ENCODE data around the gene MKS1. TPM values are rescaled to one million over a fixed set of nuclear protein-coding genes. Genes with fewer than 3 reads are reported as not detected.

Gene MKS1
- total RNA-seq, 1 experiment from 2014 or later = 23.9 TPM

DNA sequence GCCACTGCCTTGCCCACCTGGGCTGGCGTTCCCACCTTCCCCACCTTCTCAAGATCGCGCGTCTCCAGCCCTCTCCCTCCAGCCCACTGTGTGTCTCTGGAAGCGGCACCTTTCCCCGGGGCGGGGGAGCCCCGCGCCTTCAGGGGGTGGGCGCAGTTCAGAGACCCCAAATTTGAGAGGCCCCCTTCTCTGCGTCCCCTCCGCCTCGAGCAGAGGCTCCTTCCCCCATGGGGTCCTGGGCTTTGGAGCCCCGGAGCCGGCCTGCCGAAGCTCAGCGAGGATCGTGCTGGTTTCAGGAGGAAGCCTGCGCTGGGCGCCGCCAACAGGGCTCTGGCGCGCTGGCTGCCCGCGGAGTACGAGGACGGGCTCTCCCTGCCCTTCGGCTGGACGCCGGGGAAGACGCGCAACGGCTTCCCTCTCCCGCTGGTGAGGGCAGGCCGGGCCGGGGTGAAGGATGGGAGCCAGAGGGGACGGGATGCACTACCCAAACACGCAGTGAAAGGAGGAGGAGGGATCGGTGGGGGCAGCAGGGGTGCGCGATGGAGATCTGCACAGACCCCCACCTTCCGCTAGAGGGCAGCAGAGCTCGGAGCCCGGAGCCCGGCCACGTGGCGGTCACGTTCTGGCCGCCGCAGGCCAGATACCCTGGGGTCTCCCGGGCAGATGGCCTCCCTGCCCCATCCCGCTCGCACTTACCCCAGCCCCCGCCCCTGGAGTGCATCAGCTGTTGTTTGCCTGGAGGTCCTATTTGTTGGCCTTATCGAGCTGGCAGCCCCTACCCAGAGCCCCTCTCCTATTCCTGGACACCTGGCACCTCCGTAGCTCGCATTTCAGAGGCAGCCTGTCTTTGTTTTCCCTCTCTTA lies 30.4 kb upstream of the MKS1 start:
- POLR2A ChIA-PET (ENCODE audit: unreplicated experiment) = no interaction called here
- peak overlapping the region; percentile 44 for H3K4me3 ChIP-seq (ENCODE audit: low read length)
- no peaks in the 10 kb centered on the region for H3K9me3 ChIP-seq (ENCODE audit: low read length)
- DNase-seq (peak; percentile 58), ATAC-seq (peak; percentile 81)
- H3K4me2 ChIP-seq (ENCODE audit: low read length) = peak overlapping the region; percentile 79
- H3K27me3 ChIP-seq (ENCODE audit: low read length) = peaks cover 30% of the 10 kb centered on the region
- H2AFZ ChIP-seq (ENCODE audit: low read length) = peak overlapping the region; percentile 84
- H3K4me1 ChIP-seq (ENCODE audit: insufficient read depth, low read length) = peaks cover 5% of the 10 kb centered on the region; the same call in 1 of the 2 replicates
- no peak overlapping the region for H3K27ac ChIP-seq (ENCODE audit: low read length)
- intact Hi-C loops (cut with micrococcal nuclease) = loop anchor here (2.0 to 5.0 kb wide), 2 partner anchors 25 to 198 kb away; no protein-coding TSS in a partner anchor
- no peaks in the 10 kb centered on the region for H4K20me1 ChIP-seq (ENCODE audit: low read length)
- BruUV-seq (replicated peaks) = no TSS peak
- no peak overlapping the region for H3K9ac ChIP-seq (ENCODE audit: low read length)
- no peaks in the 10 kb centered on the region for H3F3A ChIP-seq (ENCODE audit: low read length, unreplicated experiment)
- H3K79me2 ChIP-seq (ENCODE audit: low read length) = no peaks in the 10 kb centered on the region
- TF ChIP-seq EZH2 (IDR thresholded peaks at IDR 0.05; ENCODE audit: low read length, unreplicated experiment) = no peak
- TF ChIP-seq, protein P1, sequence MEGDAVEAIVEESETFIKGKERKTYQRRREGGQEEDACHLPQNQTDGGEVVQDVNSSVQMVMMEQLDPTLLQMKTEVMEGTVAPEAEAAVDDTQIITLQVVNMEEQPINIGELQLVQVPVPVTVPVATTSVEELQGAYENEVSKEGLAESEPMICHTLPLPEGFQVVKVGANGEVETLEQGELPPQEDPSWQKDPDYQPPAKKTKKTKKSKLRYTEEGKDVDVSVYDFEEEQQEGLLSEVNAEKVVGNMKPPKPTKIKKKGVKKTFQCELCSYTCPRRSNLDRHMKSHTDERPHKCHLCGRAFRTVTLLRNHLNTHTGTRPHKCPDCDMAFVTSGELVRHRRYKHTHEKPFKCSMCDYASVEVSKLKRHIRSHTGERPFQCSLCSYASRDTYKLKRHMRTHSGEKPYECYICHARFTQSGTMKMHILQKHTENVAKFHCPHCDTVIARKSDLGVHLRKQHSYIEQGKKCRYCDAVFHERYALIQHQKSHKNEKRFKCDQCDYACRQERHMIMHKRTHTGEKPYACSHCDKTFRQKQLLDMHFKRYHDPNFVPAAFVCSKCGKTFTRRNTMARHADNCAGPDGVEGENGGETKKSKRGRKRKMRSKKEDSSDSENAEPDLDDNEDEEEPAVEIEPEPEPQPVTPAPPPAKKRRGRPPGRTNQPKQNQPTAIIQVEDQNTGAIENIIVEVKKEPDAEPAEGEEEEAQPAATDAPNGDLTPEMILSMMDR (conservative IDR thresholded peaks at IDR 0.05; ENCODE audit: low read depth, low read length) = peak; percentile 94
- CTCF ChIA-PET = interaction anchor here (0.5 to 0.8 kb wide), 3 partner anchors 128 to 221 kb away, joined by 4 to 9 read pairs (median 8); partner anchors contain the start of gene RNF43
- H3K9me2 ChIP-seq (replicated peaks; ENCODE audit: low read length) = no peaks in the 10 kb centered on the region
- no peaks in the 10 kb centered on the region for H3K36me3 ChIP-seq (ENCODE audit: low read depth, low read length)

DNA sequence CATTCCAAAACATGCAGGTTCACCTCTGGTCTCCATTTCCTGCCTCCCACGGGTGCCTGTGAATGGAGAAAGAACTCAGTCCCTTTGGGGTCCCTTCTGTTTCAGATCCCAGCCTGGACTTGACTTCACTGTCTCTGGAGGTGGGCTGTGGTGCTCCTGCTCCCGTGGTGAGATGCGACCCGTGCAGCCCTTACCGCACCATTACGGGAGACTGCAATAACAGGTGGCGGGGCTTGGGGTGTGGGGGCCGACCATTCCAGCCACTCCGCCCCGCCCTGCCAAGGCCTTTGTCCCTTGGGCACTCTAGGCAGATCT lies 29.9 kb upstream of the MKS1 start:
- Histone ChIP-seq H3K9me2 (replicated peaks; ENCODE audit: low read length) (no peaks in the 10 kb centered on the region), H3K4me1 (ENCODE audit: insufficient read depth, low read length) (peaks cover 5% of the 10 kb centered on the region; the same call in 1 of the 2 replicates), H4K20me1 (ENCODE audit: low read length) (no peaks in the 10 kb centered on the region), H2AFZ (ENCODE audit: low read length) (no peak overlapping the region), H3K4me2 (ENCODE audit: low read length) (peak overlapping the region; percentile 79; the same call in 1 of the 2 replicates), H3K79me2 (ENCODE audit: low read length) (no peaks in the 10 kb centered on the region), H3K27me3 (ENCODE audit: low read length) (peaks cover 30% of the 10 kb centered on the region), H3K36me3 (ENCODE audit: low read depth, low read length) (no peaks in the 10 kb centered on the region), H3K4me3 (ENCODE audit: low read length) (no peak overlapping the region), H3F3A (ENCODE audit: low read length, unreplicated experiment) (no peaks in the 10 kb centered on the region), H3K9ac (ENCODE audit: low read length) (no peak overlapping the region), H3K9me3 (ENCODE audit: low read length) (no peaks in the 10 kb centered on the region), H3K27ac (ENCODE audit: low read length) (no peak overlapping the region)
- ATAC-seq = no peak
- POLR2A ChIA-PET (ENCODE audit: unreplicated experiment) = no interaction called here
- CTCF ChIA-PET = interaction anchor here (0.5 kb wide), 1 partner anchor 221 kb away, joined by 9 read pairs; no protein-coding TSS in a partner anchor
- intact Hi-C loops (cut with micrococcal nuclease) = loop anchor here (2.0 to 5.0 kb wide), 2 partner anchors 24 to 198 kb away; no protein-coding TSS in a partner anchor
- TF ChIP-seq EZH2phosphoT487 (IDR thresholded peaks at IDR 0.05; ENCODE audit: borderline replicate concordance, low read length) (no peak), EZH2 (IDR thresholded peaks at IDR 0.05; ENCODE audit: low read length, unreplicated experiment) (no peak)
- TF ChIP-seq, protein P1 (conservative IDR thresholded peaks at IDR 0.05; ENCODE audit: low read depth, low read length) = no peak
- BruUV-seq (replicated peaks) = no TSS peak
- no peak for DNase-seq
